Measurements from ENCODE around the gene KCTD11.

KCTD11 gene

GRCh38 chr17:7311110-7311705 lies 40.8 kb upstream of the KCTD11 start:
- no peak for DNase-seq (ENCODE audit: extremely low read depth, low read depth)
- TF ChIP-seq CTCF (IDR thresholded peaks at IDR 0.05; ENCODE audit: low read depth, low read length) = no peak

DNA sequence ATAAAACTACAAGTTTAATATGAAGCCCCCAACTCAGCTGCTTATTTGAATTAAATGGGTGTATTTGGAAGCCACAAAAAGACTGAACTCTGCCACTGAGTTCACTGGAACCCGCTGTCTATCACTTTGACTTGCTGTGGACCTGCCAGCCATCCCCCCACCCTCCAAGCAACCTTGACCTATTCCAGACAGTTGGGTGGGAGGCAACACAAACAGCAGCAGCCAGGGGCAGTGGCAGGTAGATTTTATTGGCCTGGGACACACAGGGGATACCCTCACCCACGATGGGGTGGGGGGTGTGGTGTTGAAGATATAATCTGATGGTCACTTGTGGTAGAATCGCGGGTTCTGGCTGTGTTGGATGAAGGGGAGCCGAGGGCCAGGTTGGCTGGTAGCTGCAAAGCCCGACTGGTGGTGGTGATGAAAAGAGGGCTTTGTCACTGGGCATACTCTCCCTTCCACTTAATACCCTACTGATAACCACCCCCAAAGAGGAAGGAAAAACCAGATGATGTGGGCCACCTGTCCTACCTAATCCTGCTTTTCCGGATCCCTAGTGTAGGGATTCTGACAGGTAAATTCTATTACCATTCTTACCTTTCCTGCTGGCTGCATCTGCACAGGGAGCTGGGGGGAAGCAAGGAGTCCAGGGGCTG lies 39.4 kb upstream of the KCTD11 start:
- no peak for DNase-seq (ENCODE audit: extremely low read depth, low read depth)
- no peak for TF ChIP-seq CTCF (IDR thresholded peaks at IDR 0.05; ENCODE audit: low read depth, low read length)

DNA sequence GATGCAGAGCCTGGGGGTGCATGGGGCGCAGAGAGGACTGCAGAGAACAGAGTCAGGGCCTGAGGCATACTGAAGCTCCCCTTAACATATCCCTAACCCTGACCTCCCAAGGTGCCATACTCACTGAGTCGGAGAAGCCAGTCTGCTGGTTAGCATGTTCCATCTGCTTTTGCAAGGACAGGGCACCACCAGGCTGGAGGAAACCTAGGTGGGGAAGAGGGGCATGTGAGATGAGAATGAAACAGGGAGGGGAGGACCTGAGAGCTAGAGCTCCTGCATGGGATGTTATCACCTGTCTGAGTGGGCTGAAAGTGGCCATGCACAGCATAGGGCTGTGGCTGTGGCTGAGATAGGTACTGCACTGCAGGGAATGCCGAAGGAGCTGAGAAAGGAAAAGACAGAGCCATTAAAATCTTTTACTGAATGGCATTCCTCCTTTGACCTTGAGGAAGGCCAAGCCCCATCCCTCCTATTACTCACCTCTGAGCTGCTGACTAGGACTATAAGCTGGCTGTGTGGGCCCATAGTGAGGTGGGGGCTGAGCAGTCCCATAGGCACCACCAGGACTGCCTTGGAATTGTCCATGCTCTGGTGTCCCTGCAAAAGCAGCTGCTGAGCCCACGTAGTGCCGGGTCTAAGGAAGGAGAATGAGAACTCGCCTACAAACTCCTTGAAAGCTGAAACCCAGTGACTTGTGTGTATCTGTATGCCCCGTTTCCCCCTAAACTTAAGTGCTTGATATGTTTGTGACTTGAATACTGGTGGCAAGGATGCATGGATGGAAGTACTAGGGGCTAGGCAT lies 38.7 kb upstream of the KCTD11 start:
- no peak for TF ChIP-seq CTCF (IDR thresholded peaks at IDR 0.05; ENCODE audit: low read depth, low read length)
- DNase-seq (ENCODE audit: extremely low read depth, low read depth) = no peak

DNA sequence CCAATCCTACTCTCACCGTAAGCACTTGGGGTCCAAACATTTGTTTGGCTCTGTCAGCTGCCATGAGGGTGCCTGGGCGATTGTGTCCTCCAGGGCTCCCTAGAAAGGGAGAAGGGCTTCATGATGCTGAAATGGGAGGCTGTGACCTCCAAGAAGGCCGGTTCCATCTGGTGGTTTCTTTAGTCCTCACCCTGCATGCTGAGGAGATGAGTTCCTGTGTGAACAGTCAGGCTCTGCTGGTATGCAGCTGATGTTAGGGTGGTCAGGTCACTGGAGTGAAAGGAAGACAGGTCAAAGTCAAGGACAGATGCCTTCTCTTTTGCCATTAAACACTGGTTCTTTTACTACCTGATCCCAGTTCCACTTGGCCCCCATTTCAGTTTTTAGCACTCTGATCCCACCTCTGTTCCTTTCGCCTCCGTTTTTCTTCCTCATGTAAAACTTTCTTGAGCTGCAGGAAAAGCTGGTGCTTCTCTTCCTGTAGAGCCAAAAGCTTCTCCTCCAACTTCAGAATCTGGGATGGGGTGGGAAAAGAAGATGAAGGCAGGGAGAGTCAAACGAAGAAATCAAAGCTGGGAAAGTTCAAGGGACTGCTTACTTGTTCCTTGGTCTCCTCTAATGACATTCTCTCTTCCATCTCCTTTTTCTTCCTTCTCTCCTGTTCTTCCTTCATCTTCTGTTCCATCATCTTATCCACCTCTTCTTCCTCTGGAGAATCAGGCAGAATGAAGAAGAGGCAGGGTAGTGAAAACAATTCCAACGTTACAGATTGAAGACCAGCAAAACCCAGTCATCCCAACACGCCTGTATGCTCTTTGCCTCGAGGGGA lies 37.9 kb upstream of the KCTD11 start:
- no peak for TF ChIP-seq CTCF (IDR thresholded peaks at IDR 0.05; ENCODE audit: low read depth, low read length)
- DNase-seq (ENCODE audit: extremely low read depth, low read depth) = no peak

DNA sequence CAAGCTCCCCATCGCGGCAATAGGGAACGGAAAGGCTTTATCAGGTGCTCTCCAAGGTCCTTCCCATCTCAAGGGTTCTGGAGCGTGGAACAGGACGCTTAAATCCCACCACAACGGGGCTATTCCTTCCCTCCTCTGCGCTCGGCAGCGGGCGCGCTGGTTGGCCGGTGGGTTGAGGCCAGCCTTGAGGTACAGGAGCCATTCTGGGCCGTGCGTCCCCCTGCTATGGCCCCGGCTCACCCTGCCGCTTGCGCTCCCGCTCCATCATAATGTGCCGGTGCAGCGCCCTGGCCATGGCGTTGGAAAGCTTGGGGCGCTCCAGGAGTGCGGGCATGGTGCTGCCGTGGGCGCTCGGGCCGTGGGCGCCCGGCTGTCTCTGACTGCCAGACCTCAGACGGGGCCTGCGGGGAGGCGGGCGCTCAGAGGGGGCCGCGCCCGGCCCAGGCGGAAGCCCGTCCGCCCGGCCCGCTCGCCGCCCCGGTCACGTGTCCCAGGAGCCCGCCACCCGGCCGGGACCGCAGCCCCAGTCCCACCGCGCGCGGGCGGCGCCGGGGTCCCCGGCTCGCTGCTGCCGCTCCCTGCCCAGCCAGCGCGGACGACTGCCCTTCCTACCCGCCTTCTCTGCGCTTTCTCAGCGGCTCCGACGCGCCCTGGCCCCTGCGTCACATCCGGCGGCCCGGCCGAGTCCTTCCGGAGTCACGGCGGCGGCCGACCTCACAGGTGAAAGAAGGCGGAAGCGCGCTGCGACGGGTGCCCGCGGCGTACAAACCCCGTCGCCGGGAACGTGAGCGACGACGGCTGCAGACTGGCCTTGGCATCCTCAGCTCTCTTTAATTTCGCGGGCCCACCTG lies 37.0 kb upstream of the KCTD11 start, which contains the start of gene GPS2:
Gene GPS2, minus strand, starts transcription at position 642 of the 851 bp plus-strand sequence. Its CDS starts 308 bp downstream, at position 334.
- DNase-seq (ENCODE audit: extremely low read depth, low read depth) = no peak
- no peak for TF ChIP-seq CTCF (IDR thresholded peaks at IDR 0.05; ENCODE audit: low read depth, low read length)

- DNase-seq (ENCODE audit: extremely low read depth, low read depth) = no peak
- TF ChIP-seq CTCF (IDR thresholded peaks at IDR 0.05; ENCODE audit: low read depth, low read length) = no peak
Observed at GRCh38 chr17:7315570-7316235, 36.3 kb upstream of the KCTD11 start.

Data from AG09319 (cell line).